COLO668 (cell line): ENCODE data around the gene RELN.
"Not testable (repeated sequence)": the region's sequence is repeated elsewhere in the genome, so short reads cannot be mapped to it uniquely, and the experiment has no call there.

ENCODE experiments used
- DNase-seq: peaks from one replicate; lab custom pipeline; 2025; ENCODE audit not compliant: unreplicated experiment; lab: John Stamatoyannopoulos, UW

Gene RELN

GRCh38 chr7:103524042-103524907 is 465.2 kb downstream of the RELN start:
- DNase-seq = peak; percentile 9

- no peak for DNase-seq
Observed at GRCh38 chr7:103521937-103522336, 467.5 kb downstream of the RELN start.

GRCh38 chr7:103504505-103505135 is 484.8 kb downstream of the RELN start:
- no peak for DNase-seq

GRCh38 chr7:103501206-103501605 is 488.3 kb downstream of the RELN start:
- DNase-seq = no peak

- no peak for DNase-seq
Observed at GRCh38 chr7:103499976-103500375, 489.5 kb downstream of the RELN start.

- DNase-seq = peak; percentile 20
Observed at GRCh38 chr7:103487419-103487818, 502.0 kb downstream of the RELN start.

GRCh38 chr7:103486873-103487272 is 502.6 kb downstream of the RELN start:
- DNase-seq = not testable (repeated sequence)

GRCh38 chr7:103480771-103481170 is 508.7 kb downstream of the RELN start:
- no peak for DNase-seq

GRCh38 chr7:103474956-103475355 is 514.5 kb downstream of the RELN start:
- DNase-seq = no peak

- no peak for DNase-seq
Observed at GRCh38 chr7:103469095-103469948, 520.1 kb downstream of the RELN start.

GRCh38 chr7:103466814-103467213 is 522.6 kb downstream of the RELN start:
- DNase-seq = no peak

GRCh38 chr7:103462358-103462757 is 527.1 kb downstream of the RELN start:
- no peak for DNase-seq

GRCh38 chr7:103447073-103447960 is 542.1 kb downstream of the RELN start:
- peak; percentile 68 for DNase-seq

- DNase-seq = peak; percentile 92
Observed at GRCh38 chr7:103446049-103446520, 543.4 kb downstream of the RELN start, which contains the start of gene SLC26A5. TSS of gene SLC26A5 (minus strand) at chr7:103446207. CDS start at chr7:103421514, 24,693 bp downstream.

GRCh38 chr7:103445228-103446048 is 544.0 kb downstream of the RELN start:
- DNase-seq = peak; percentile 62

- DNase-seq = no peak
Observed at GRCh38 chr7:103439661-103440060, 549.8 kb downstream of the RELN start.

- no peak for DNase-seq
Observed at GRCh38 chr7:103437623-103438022, 551.8 kb downstream of the RELN start.

GRCh38 chr7:103432712-103433111 is 556.7 kb downstream of the RELN start:
- DNase-seq = no peak

- DNase-seq = no peak
Observed at GRCh38 chr7:103425177-103425576, 564.3 kb downstream of the RELN start.
